A549 (cell line): ENCODE results near the gene PLCH2. TPM values are rescaled to one million over a fixed set of nuclear protein-coding genes. Genes with fewer than 3 reads are reported as not detected.

ENCODE experiments used
- ATAC-seq, 2 experiments: fragments of 200-7000 bp in 1 of 2; fragments of >200 bp in 1 of 2; cut with Nextera tagmentation in 1 of 2; cut with Tn5 transposase in 1 of 2; 3 replicates each; pipeline versions ENCODE4 v1.8.0 to v1.9.1; 2018 to 2020; ENCODE audit warnings: mild to moderate bottlenecking in 1 of 2, moderate library complexity in 1 of 2
- CTCF ChIA-PET: fragments of 300-600 bp; sonication (Branson Sonifier 250); formaldehyde crosslinking; extraction: SDS; loops from one replicate; lab custom pipeline; 2021; ENCODE audit warnings: antibody characterized with exemption, inconsistent platforms; lab: Yijun Ruan, JAX
- POLR2A ChIA-PET: fragments of 350-600 bp; formaldehyde crosslinking; extraction: SDS; loops from one replicate; lab custom pipeline; 2021; ENCODE audit warnings: antibody characterized with exemption, inconsistent platforms; lab: Yijun Ruan, JAX
- DNase-seq, 2 experiments: peaks; one replicate each; pipeline versions ENCODE4 v3.0.0 to v3.0.0-alpha.2; 2011 to 2016; ENCODE audit warnings: low read depth in 1 of 2, low spot score in 1 of 2
- FAIRE-seq: peaks from 2 replicates; lab custom pipeline; 2011; peaks lifted over from hg19 to GRCh38; lab: Jason Lieb, UNC
- H3K27ac ChIP-seq, 2 experiments: fragments of >200 bp; sonication (Bioruptor Twin); formaldehyde crosslinking; 3 replicates each; pipeline ENCODE4 v1.5.1; 2016 to 2017
- H3K4me1 ChIP-seq: fragments of >200 bp; sonication (Bioruptor Twin); formaldehyde crosslinking; 3 replicates; pipeline ENCODE4 v1.6.1; 2016
- H3K4me2 ChIP-seq: fragments of >200 bp; sonication (Bioruptor Twin); formaldehyde crosslinking; 3 replicates; pipeline ENCODE4 v1.6.1; 2016
- H3K4me3 ChIP-seq: fragments of >200 bp; sonication (Bioruptor Twin); formaldehyde crosslinking; 3 replicates; pipeline ENCODE4 v1.5.1; 2016
- H3K9me3 ChIP-seq: fragments of >200 bp; sonication (Bioruptor Twin); formaldehyde crosslinking; 3 replicates; pipeline ENCODE4 v1.6.1; 2016
- CHD2 ChIP-seq: fragments of 150-350 bp; IDR thresholded peaks from 2 replicates; pipeline ENCODE4 v1.6.1; 2014; ENCODE audit warnings: low read length; ENCODE audit not compliant: partially characterized antibody
- HOXA7 ChIP-seq: fragments of 250-450 bp; sonication (Bioruptor Pico); IDR thresholded peaks from 2 replicates; pipeline ENCODE4 v1.5.0; 2020; ENCODE audit warnings: mild to moderate bottlenecking, moderate library complexity
- JUN ChIP-seq, 2 experiments: fragments of >200 bp; sonication (Bioruptor Twin); formaldehyde crosslinking; IDR thresholded peaks; 2 replicates in 1 of 2; 3 replicates in 1 of 2; pipeline ENCODE4 v1.6.1; 2016 to 2017
- KDM1A ChIP-seq: fragments of 200-600 bp; sonication (generic); IDR thresholded peaks from 2 replicates; pipeline ENCODE4 v1.6.1; 2016; ENCODE audit warnings: low read depth, mild to moderate bottlenecking
- PHF8 ChIP-seq: fragments of 200-600 bp; sonication (generic); IDR thresholded peaks from 2 replicates; pipeline ENCODE4 v1.6.1; 2016; ENCODE audit warnings: low read depth, mild to moderate bottlenecking, antibody characterized with exemption, moderate library complexity, borderline replicate concordance
- POLR2AphosphoS2 ChIP-seq: conservative IDR thresholded peaks from 2 replicates; pipeline ENCODE4 v1.6.1; 2012; ENCODE audit warnings: low read length, improper control_type of control experiment, inconsistent platforms
- RARB ChIP-seq: fragments of 250-450 bp; sonication (Bioruptor Pico); IDR thresholded peaks from 2 replicates; pipeline ENCODE4 v1.8.0; 2021; ENCODE audit warnings: mild to moderate bottlenecking, moderate library complexity
- RCOR1 ChIP-seq: fragments of 150-350 bp; IDR thresholded peaks from 2 replicates; pipeline ENCODE4 v1.6.1; 2014; ENCODE audit warnings: antibody characterized with exemption, low read length, low read depth
- TFCP2L1 ChIP-seq: fragments of 250-450 bp; sonication (Bioruptor Pico); IDR thresholded peaks from 2 replicates; pipeline ENCODE4 v1.5.0; 2021; ENCODE audit warnings: mild to moderate bottlenecking
- ZC3H11A ChIP-seq: fragments of 450-650 bp; IDR thresholded peaks from 2 replicates; pipeline ENCODE4 v1.6.1; 2014; ENCODE audit warnings: antibody characterized with exemption, mild to moderate bottlenecking
- ZSCAN20 ChIP-seq: fragments of 250-450 bp; sonication (Bioruptor Pico); IDR thresholded peaks from 2 replicates; pipeline ENCODE4 v1.8.0; 2022; ENCODE audit warnings: mild to moderate bottlenecking, moderate library complexity
- WGBS: methylation state at CpG from one replicate; pipeline ENCODE4 v1.1.6; 2017; ENCODE audit errors: missing lambda C conversion rate; 5-methylcytosine and 5-hydroxymethylcytosine counted together
- polyA plus RNA-seq, 4 experiments: library from polyadenylated mRNA; depleted of rRNA in 3 of 4; stranded (reverse); fragments of >200 nt; fragmentation: RNase III in 1 of 4; extraction: RNeasy Plus Mini Kit Qiagen cat#74134 plus additional on column Dnase treatment in 1 of 4; gene quantifications; 2 replicates in 3 of 4; 3 replicates in 1 of 4; pipeline ENCODE4 v1.2.3, GENCODE V29; 2011 to 2017
- TF ChIP-seq, protein P1 (sequence below): fragments of 450-650 bp; IDR thresholded peaks from 2 replicates; pipeline ENCODE4 v1.6.1; 2014; ENCODE audit warnings: antibody characterized with exemption
- TF ChIP-seq, protein P2 (sequence below): IDR thresholded peaks from 2 replicates; pipeline ENCODE4 v1.6.1; 2012; ENCODE audit warnings: low read depth, borderline replicate concordance
- TF ChIP-seq, protein P3 (sequence below): fragments of 250-450 bp; sonication (Bioruptor Pico); IDR thresholded peaks from 2 replicates; pipeline ENCODE4 v1.5.0; 2020; ENCODE audit warnings: low read depth, mild to moderate bottlenecking, moderate library complexity
- TF ChIP-seq, protein P4 (sequence below): fragments of >200 bp; sonication (Bioruptor Twin); formaldehyde crosslinking; IDR thresholded peaks from 3 replicates; pipeline ENCODE4 v1.5.1; 2016
- TF ChIP-seq, protein P5 (sequence below): IDR thresholded peaks from 2 replicates; pipeline ENCODE4 v1.6.1; 2012
- TF ChIP-seq, protein P6 (sequence below): fragments of 150-350 bp; IDR thresholded peaks from 2 replicates; pipeline ENCODE4 v1.6.1; 2014; ENCODE audit warnings: low read depth, mild to moderate bottlenecking, low read length

The PLCH2 gene
- polyA plus RNA-seq, 2 of the 4 experiments (the other 2 are of a cell fraction), result 0.10 to 0.18 TPM

DNA sequence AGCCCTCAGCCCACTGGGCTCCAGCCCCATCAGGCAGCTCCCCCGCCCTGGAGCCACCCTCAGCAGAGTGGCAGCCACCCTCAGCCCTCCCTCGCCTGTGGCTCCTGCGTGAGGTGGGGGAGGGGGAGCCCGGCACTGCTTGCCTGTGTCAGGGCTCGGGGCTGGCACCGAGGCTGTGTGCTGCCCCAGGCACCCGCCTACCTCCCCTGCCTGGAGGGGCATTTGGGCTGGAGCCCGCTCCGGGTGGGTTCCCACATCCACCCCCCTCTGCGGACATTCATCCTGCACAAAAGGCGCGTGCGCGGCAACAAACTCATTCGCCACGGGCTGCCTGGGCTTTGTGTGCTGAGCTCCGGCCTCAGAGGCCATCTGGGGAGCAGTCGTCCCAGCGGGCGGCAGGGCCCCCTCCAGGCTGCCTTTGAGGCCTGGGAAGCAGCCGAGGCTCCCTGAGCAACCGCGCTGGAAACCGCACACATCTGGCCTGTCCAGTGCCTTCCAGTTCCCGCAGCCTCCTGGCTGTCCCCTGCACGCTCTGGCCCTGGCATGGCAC is 67.5 kb downstream of the PLCH2 start:
- no peak for FAIRE-seq
- POLR2A ChIA-PET, result no interaction called here
- Histone ChIP-seq H3K4me1 (peaks cover 37% of the 10 kb centered on the region), H3K9me3 (no peaks in the 10 kb centered on the region), H3K4me3 (no peak overlapping the region), H3K4me2 (no peak overlapping the region), H3K27ac (peak overlapping the region in 1 of 2 experiments; percentile 57; a peak in 1 of 6 replicates)
- 69% methylated on average over 13 of the region's 26 CpGs for WGBS
- no peak for TF ChIP-seq TFCP2L1 (CRISPR knock-in tag)
- TF ChIP-seq RARB (CRISPR knock-in tag), result no peak
- no peak for TF ChIP-seq PHF8
- TF ChIP-seq, protein P1, sequence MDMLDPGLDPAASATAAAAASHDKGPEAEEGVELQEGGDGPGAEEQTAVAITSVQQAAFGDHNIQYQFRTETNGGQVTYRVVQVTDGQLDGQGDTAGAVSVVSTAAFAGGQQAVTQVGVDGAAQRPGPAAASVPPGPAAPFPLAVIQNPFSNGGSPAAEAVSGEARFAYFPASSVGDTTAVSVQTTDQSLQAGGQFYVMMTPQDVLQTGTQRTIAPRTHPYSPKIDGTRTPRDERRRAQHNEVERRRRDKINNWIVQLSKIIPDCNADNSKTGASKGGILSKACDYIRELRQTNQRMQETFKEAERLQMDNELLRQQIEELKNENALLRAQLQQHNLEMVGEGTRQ, result no peak
- DNase-seq, result no peak
- ATAC-seq, result no peak
- CTCF ChIA-PET, result interaction anchor here (0.9 to 5.3 kb wide), 3 partner anchors 99 to 334 kb away, joined by 3 to 51 read pairs (median 5); no protein-coding TSS in a partner anchor

DNA sequence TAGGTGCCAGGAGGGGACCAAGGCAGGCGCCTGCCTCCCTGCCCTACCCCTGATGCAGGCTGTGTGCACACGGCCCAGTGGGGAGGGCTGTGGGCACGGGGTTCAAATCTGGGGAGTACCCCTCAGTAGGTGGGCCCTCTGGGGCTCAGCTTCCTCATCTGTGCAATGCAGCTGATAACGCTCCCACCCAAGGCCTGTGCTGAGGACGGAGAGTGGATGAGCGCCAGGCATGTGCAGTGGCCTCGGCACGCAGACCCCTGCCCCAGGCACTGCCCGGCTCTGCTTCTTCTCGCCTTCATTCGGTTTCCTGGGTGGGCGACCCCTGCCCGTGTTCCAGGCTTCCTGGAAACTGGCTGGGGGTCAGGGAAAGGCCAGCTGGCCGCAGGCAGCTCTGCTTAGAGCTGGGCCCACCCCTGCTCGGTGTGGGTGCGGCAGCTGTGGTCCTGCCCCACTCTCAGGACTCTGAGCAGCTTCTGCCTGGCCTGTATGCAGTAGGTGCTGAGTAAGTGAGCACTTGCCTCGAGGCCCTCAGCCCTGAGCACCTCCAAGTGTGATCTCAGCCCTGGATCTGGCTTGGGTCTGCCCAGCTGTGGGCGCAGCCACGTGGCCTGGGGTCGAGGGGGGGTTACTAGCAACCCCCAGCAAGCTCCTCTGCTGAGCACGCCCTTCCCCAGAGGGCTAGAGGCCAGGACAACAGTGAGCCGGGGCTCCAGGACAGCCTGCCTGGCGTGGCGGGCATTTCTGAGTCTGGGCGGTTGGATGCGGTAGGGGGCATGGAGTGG is 68.2 kb downstream of the PLCH2 start:
- FAIRE-seq (no peak), ATAC-seq (no peak), DNase-seq (no peak)
- peak overlapping the region in 1 of 2 experiments; percentile 91; a peak in 1 of 6 replicates for H3K27ac ChIP-seq
- ChIA-PET POLR2A (no interaction called here), CTCF (interaction anchor here (0.9 to 5.3 kb wide), 3 partner anchors 100 to 335 kb away, joined by 3 to 51 read pairs (median 5); no protein-coding TSS in a partner anchor)
- no peak for TF ChIP-seq ZSCAN20 (CRISPR knock-in tag)
- no peak for TF ChIP-seq CHD2
- no peak for TF ChIP-seq POLR2AphosphoS2
- no peak for TF ChIP-seq ZC3H11A
- TF ChIP-seq, protein P2, sequence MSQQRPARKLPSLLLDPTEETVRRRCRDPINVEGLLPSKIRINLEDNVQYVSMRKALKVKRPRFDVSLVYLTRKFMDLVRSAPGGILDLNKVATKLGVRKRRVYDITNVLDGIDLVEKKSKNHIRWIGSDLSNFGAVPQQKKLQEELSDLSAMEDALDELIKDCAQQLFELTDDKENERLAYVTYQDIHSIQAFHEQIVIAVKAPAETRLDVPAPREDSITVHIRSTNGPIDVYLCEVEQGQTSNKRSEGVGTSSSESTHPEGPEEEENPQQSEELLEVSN, result no peak
- H3K4me3 ChIP-seq, result no peak overlapping the region
- no peak overlapping the region for H3K4me2 ChIP-seq
- 100% methylated on average over 2 of the region's 26 CpGs for WGBS
- H3K9me3 ChIP-seq, result no peaks in the 10 kb centered on the region
- peaks cover 37% of the 10 kb centered on the region for H3K4me1 ChIP-seq

DNA sequence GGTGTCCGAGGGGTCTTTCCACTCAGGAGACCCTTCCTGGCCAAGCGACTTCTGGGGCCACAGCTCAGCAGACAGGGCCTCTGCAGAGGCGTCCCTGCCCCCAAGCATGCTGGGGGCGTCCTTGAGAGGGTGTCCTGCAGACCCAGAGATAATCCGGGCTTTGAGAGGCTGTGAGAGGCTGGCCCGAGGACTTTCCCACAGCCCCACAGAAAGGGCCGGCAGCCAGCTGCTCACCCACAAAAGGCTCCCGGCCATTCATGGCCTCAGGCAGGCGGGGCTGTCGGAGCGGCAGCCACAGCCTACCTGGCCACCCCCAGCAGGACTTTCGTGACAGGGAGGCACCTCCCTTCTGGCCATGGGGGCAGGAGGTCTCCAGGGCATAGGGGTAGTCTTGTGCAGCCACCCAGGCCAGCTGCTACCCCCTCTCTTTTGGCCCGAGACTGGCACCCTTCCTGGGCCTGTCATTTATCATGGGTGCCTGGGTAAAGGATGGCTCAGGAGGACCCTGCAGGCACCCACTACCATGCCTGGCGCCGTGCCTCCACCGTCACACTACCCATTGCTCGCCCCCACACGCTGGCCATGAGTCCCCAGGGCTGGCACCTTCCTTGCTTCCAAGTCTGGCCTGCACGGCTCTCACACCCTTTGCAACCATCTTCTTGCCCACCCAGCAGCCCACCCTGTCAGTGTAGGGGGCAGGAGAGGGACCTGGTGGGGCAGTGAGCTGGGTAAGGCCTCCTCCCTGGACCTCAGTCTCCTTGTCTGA is 69.0 kb downstream of the PLCH2 start:
- POLR2A ChIA-PET, result interaction anchor here (1.0 to 1.9 kb wide), 3 partner anchors 19 to 350 kb away, joined by 3 to 13 read pairs (median 3); partner anchors contain the start of genes FAAP20, PANK4 and PRXL2B
- Histone ChIP-seq H3K4me1 (peaks cover 37% of the 10 kb centered on the region), H3K27ac (peak overlapping the region; percentile 72 to 91; a peak in 5 of 6 replicates), H3K9me3 (no peaks in the 10 kb centered on the region), H3K4me2 (peak overlapping the region; percentile 98), H3K4me3 (no peak overlapping the region)
- CTCF ChIA-PET, result interaction anchor here (0.6 to 5.3 kb wide), 5 partner anchors 13 to 880 kb away, joined by 5 to 63 read pairs (median 36); partner anchors contain the start of gene HES5
- 66% methylated on average over 11 of the region's 19 CpGs for WGBS
- ATAC-seq (no peak), DNase-seq (no peak), FAIRE-seq (no peak)
- TF ChIP-seq, protein P3, sequence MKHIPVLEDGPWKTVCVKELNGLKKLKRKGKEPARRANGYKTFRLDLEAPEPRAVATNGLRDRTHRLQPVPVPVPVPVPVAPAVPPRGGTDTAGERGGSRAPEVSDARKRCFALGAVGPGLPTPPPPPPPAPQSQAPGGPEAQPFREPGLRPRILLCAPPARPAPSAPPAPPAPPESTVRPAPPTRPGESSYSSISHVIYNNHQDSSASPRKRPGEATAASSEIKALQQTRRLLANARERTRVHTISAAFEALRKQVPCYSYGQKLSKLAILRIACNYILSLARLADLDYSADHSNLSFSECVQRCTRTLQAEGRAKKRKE (CRISPR knock-in tag), result no peak
- TF ChIP-seq, protein P4, sequence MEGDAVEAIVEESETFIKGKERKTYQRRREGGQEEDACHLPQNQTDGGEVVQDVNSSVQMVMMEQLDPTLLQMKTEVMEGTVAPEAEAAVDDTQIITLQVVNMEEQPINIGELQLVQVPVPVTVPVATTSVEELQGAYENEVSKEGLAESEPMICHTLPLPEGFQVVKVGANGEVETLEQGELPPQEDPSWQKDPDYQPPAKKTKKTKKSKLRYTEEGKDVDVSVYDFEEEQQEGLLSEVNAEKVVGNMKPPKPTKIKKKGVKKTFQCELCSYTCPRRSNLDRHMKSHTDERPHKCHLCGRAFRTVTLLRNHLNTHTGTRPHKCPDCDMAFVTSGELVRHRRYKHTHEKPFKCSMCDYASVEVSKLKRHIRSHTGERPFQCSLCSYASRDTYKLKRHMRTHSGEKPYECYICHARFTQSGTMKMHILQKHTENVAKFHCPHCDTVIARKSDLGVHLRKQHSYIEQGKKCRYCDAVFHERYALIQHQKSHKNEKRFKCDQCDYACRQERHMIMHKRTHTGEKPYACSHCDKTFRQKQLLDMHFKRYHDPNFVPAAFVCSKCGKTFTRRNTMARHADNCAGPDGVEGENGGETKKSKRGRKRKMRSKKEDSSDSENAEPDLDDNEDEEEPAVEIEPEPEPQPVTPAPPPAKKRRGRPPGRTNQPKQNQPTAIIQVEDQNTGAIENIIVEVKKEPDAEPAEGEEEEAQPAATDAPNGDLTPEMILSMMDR, result no peak
- TF ChIP-seq, protein P5, sequence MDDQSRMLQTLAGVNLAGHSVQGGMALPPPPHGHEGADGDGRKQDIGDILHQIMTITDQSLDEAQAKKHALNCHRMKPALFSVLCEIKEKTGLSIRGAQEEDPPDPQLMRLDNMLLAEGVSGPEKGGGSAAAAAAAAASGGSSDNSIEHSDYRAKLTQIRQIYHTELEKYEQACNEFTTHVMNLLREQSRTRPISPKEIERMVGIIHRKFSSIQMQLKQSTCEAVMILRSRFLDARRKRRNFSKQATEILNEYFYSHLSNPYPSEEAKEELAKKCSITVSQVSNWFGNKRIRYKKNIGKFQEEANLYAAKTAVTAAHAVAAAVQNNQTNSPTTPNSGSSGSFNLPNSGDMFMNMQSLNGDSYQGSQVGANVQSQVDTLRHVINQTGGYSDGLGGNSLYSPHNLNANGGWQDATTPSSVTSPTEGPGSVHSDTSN, result no peak
- TF ChIP-seq, protein P6, sequence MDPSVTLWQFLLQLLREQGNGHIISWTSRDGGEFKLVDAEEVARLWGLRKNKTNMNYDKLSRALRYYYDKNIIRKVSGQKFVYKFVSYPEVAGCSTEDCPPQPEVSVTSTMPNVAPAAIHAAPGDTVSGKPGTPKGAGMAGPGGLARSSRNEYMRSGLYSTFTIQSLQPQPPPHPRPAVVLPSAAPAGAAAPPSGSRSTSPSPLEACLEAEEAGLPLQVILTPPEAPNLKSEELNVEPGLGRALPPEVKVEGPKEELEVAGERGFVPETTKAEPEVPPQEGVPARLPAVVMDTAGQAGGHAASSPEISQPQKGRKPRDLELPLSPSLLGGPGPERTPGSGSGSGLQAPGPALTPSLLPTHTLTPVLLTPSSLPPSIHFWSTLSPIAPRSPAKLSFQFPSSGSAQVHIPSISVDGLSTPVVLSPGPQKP, result no peak
- TF ChIP-seq HOXA7 (CRISPR knock-in tag) (no peak), RCOR1 (no peak), KDM1A (no peak), JUN (IDR thresholded peaks at IDR 0.05) (no peak)
- TF ChIP-seq, protein P2, result no peak
